SK-N-SH treated with all-trans-retinoic acid at 6 μM for 48 hours (cell line): ENCODE data around the gene DHRS1.

ENCODE experiments used
- ATAC-seq: fragments of 200-7000 bp; cut with Tn5 transposase; 3 replicates; pipeline ENCODE4 v1.9.1; 2020; ENCODE audit warnings: mild to moderate bottlenecking, moderate library complexity
- ARNTL ChIP-seq: fragments of 450-650 bp; formaldehyde crosslinking; IDR thresholded peaks from 2 replicates; pipeline ENCODE4 v1.5.0; 2020; ENCODE audit warnings: low read depth, mild to moderate bottlenecking, moderate library complexity, borderline replicate concordance
- BACH2 ChIP-seq: fragments of 250-450 bp; sonication (Bioruptor Pico); IDR thresholded peaks from 2 replicates; pipeline ENCODE4 v1.9.0; 2021; ENCODE audit warnings: mild to moderate bottlenecking, borderline replicate concordance
- CSDC2 ChIP-seq: fragments of 250-450 bp; sonication (Bioruptor Pico); IDR thresholded peaks from 2 replicates; pipeline ENCODE4 v1.5.0; 2020; ENCODE audit warnings: mild to moderate bottlenecking, moderate library complexity
- ESRRG ChIP-seq: fragments of 250-450 bp; sonication (Bioruptor Pico); IDR thresholded peaks from 2 replicates; pipeline ENCODE4 v1.6.1; 2021; ENCODE audit warnings: mild to moderate bottlenecking
- ISL1 ChIP-seq: fragments of 250-450 bp; sonication (Bioruptor Pico); IDR thresholded peaks from 2 replicates; pipeline ENCODE4 v2.1.2; 2022; ENCODE audit warnings: mild to moderate bottlenecking, moderate library complexity
- OSR1 ChIP-seq: fragments of 250-450 bp; sonication (Bioruptor Pico); IDR thresholded peaks from 2 replicates; pipeline ENCODE4 v1.8.0; 2022; ENCODE audit warnings: moderate library complexity, mild to moderate bottlenecking, inconsistent platforms
- PATZ1 ChIP-seq: fragments of 250-450 bp; sonication (Bioruptor Pico); IDR thresholded peaks from 2 replicates; pipeline ENCODE4 v1.8.0; 2020; ENCODE audit warnings: mild to moderate bottlenecking, moderate library complexity, borderline replicate concordance
- RARB ChIP-seq: fragments of 250-450 bp; sonication (Bioruptor Pico); IDR thresholded peaks from 2 replicates; pipeline ENCODE4 v1.8.0; 2021; ENCODE audit warnings: mild to moderate bottlenecking, moderate library complexity
- TOX ChIP-seq: fragments of 250-450 bp; sonication (Bioruptor Pico); IDR thresholded peaks from 2 replicates; pipeline ENCODE4 v1.8.0; 2021; ENCODE audit warnings: mild to moderate bottlenecking, moderate library complexity, borderline replicate concordance
- ZC3H10 ChIP-seq: fragments of 250-450 bp; sonication (Bioruptor Pico); IDR thresholded peaks from 2 replicates; pipeline ENCODE4 v1.5.1; 2021; ENCODE audit warnings: mild to moderate bottlenecking, moderate library complexity
- ZFP30 ChIP-seq: fragments of 450-650 bp; formaldehyde crosslinking; IDR thresholded peaks from 2 replicates; pipeline ENCODE4 v1.5.0; 2022; ENCODE audit warnings: mild to moderate bottlenecking, moderate library complexity
- ZNF565 ChIP-seq: fragments of 450-650 bp; formaldehyde crosslinking; conservative IDR thresholded peaks from 2 replicates; pipeline ENCODE4 v1.5.0; 2020; ENCODE audit warnings: low read depth, mild to moderate bottlenecking, moderate library complexity
- ZNF70 ChIP-seq: fragments of 450-650 bp; formaldehyde crosslinking; IDR thresholded peaks from 2 replicates; pipeline ENCODE4 v1.5.0; 2020; ENCODE audit warnings: mild to moderate bottlenecking, moderate library complexity
- ZNF8 ChIP-seq: fragments of 450-650 bp; formaldehyde crosslinking; IDR thresholded peaks from 2 replicates; pipeline ENCODE4 v1.5.0; 2020; ENCODE audit warnings: mild to moderate bottlenecking, moderate library complexity
- TF ChIP-seq, protein P1 (sequence below): fragments of 250-450 bp; sonication (Bioruptor Pico); IDR thresholded peaks from 2 replicates; pipeline ENCODE4 v1.5.1; 2021; ENCODE audit warnings: mild to moderate bottlenecking, moderate library complexity
- TF ChIP-seq, protein P2 (sequence below): fragments of 250-450 bp; sonication (Bioruptor Pico); IDR thresholded peaks from 2 replicates; pipeline ENCODE4 v1.8.0; 2021; ENCODE audit warnings: low read depth, mild to moderate bottlenecking, moderate library complexity, borderline replicate concordance
- TF ChIP-seq, protein P3 (sequence below): fragments of 250-450 bp; sonication (Bioruptor Pico); IDR thresholded peaks from 2 replicates; pipeline ENCODE4 v1.5.1; 2020; ENCODE audit warnings: low read depth, mild to moderate bottlenecking, moderate library complexity

The DHRS1 gene

GRCh38 chr14:24255438-24255837 lies 44.1 kb downstream of the DHRS1 start (continued):
- TF ChIP-seq, protein P1, sequence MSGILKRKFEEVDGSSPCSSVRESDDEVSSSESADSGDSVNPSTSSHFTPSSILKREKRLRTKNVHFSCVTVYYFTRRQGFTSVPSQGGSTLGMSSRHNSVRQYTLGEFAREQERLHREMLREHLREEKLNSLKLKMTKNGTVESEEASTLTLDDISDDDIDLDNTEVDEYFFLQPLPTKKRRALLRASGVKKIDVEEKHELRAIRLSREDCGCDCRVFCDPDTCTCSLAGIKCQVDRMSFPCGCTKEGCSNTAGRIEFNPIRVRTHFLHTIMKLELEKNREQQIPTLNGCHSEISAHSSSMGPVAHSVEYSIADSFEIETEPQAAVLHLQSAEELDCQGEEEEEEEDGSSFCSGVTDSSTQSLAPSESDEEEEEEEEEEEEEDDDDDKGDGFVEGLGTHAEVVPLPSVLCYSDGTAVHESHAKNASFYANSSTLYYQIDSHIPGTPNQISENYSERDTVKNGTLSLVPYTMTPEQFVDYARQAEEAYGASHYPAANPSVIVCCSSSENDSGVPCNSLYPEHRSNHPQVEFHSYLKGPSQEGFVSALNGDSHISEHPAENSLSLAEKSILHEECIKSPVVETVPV (CRISPR knock-in tag): no peak

DNA sequence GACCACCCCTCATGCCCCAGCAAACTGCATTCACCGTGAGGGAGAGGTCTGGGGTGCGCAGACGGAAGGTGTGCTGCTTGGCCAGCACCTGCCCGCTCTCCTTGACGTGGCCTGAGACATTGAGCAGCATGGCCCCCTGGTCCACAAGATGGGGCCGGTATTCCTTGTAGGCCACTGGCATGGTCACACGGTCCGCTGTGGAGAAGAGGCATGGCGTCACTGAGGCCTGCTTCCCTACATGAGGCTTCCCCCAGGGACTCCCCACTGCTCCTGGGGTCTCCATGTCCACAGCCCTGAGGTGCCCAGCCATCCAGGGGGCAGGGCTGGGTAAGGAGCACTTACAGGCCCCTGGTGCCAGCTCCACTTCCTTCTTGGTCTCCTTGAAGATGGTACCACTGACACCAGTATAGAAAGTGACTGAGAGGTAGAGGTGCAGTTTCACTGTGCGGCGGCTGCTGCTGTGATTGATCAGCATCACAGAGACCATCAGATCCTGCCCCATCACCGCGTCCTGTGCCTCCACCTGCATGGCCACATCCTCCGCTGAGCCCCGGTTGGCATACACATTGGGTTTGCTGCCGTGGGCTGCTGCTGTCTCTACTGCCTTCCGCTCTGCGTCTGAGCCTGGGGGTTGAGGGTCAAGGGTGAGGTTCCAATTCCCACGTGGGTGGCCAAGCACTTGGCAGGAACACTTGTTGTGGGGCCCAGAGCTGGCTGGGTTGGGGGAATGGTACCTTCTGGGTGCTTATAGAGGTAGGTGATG lies 44.8 kb downstream of the DHRS1 start:
- ATAC-seq: no peak
- TF ChIP-seq ZNF8 (no peak), TOX (no peak), RARB (CRISPR knock-in tag) (no peak), BACH2 (no peak), ISL1 (CRISPR knock-in tag) (no peak), PATZ1 (CRISPR knock-in tag) (no peak), ZFP30 (no peak), ESRRG (CRISPR knock-in tag) (no peak), ZC3H10 (CRISPR knock-in tag) (no peak), ZNF565 (CRISPR knock-in tag) (no peak)
- TF ChIP-seq, protein P2, sequence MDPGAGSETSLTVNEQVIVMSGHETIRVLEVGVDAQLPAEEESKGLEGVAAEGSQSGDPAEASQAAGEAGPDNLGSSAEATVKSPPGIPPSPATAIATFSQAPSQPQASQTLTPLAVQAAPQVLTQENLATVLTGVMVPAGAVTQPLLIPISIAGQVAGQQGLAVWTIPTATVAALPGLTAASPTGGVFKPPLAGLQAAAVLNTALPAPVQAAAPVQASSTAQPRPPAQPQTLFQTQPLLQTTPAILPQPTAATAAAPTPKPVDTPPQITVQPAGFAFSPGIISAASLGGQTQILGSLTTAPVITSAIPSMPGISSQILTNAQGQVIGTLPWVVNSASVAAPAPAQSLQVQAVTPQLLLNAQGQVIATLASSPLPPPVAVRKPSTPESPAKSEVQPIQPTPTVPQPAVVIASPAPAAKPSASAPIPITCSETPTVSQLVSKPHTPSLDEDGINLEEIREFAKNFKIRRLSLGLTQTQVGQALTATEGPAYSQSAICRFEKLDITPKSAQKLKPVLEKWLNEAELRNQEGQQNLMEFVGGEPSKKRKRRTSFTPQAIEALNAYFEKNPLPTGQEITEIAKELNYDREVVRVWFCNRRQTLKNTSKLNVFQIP (CRISPR knock-in tag): no peak
- TF ChIP-seq, protein P3, sequence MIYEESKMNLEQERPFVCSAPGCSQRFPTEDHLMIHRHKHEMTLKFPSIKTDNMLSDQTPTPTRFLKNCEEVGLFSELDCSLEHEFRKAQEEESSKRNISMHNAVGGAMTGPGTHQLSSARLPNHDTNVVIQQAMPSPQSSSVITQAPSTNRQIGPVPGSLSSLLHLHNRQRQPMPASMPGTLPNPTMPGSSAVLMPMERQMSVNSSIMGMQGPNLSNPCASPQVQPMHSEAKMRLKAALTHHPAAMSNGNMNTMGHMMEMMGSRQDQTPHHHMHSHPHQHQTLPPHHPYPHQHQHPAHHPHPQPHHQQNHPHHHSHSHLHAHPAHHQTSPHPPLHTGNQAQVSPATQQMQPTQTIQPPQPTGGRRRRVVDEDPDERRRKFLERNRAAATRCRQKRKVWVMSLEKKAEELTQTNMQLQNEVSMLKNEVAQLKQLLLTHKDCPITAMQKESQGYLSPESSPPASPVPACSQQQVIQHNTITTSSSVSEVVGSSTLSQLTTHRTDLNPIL: no peak

GRCh38 chr14:24253936-24254335 lies 45.6 kb downstream of the DHRS1 start:
- no peak for ATAC-seq
- TF ChIP-seq, protein P1 (CRISPR knock-in tag): no peak
- TF ChIP-seq ARNTL (CRISPR knock-in tag) (no peak), OSR1 (CRISPR knock-in tag) (no peak), ZNF8 (no peak), CSDC2 (CRISPR knock-in tag) (no peak), RARB (CRISPR knock-in tag) (no peak), ZNF70 (no peak)
- TF ChIP-seq, protein P2 (CRISPR knock-in tag): no peak
- TF ChIP-seq, all 23 proteins: peak for 0
